MM.1S (cell line): ENCODE results near the gene TTLL11.

Source experiments
- DNase-seq: peaks from one replicate; pipeline ENCODE4 v3.0.0-alpha.2; 2015
- H2AFZ ChIP-seq: fragments of 300-600 bp; sonication (generic); 2 replicates; pipeline ENCODE4 v1.6.0; 2016; ENCODE audit warnings: antibody characterized with exemption, low read length
- H3F3A ChIP-seq: fragments of 300-600 bp; sonication (generic); 2 replicates; pipeline ENCODE4 v1.6.1; 2016; ENCODE audit warnings: mild to moderate bottlenecking, antibody characterized with exemption, low read length, moderate library complexity, mixed read lengths; ENCODE audit not compliant: insufficient read depth
- H3K27ac ChIP-seq: fragments of 300-600 bp; sonication (generic); 2 replicates; pipeline ENCODE4 v1.5.1; 2016; ENCODE audit warnings: mild to moderate bottlenecking, low read length
- H3K27me3 ChIP-seq: fragments of 300-600 bp; sonication (generic); replicated peaks from 2 replicates; pipeline ENCODE4 v1.6.0; 2016; ENCODE audit warnings: low read length; ENCODE audit not compliant: insufficient read depth
- H3K36me3 ChIP-seq: fragments of 300-600 bp; sonication (generic); replicated peaks from 2 replicates; pipeline ENCODE4 v1.6.1; 2016; ENCODE audit warnings: mild to moderate bottlenecking, low read length, mixed read lengths; ENCODE audit not compliant: insufficient read depth
- H3K4me1 ChIP-seq: fragments of 300-600 bp; sonication (generic); 2 replicates; pipeline ENCODE4 v1.6.1; 2016; ENCODE audit warnings: low read length, mixed read lengths
- H3K4me2 ChIP-seq: fragments of 300-600 bp; sonication (generic); 2 replicates; pipeline ENCODE4 v1.6.0; 2016; ENCODE audit warnings: low read depth, low read length
- H3K4me3 ChIP-seq: fragments of 300-600 bp; sonication (generic); 2 replicates; pipeline ENCODE4 v1.5.1; 2016; ENCODE audit warnings: low read length, mixed read lengths
- H3K79me2 ChIP-seq: fragments of 300-600 bp; sonication (generic); 2 replicates; pipeline ENCODE4 v1.6.1; 2016; ENCODE audit warnings: mixed run types, low read length, mixed read lengths
- H3K9ac ChIP-seq: fragments of 300-600 bp; sonication (generic); 2 replicates; pipeline ENCODE4 v1.6.1; 2016; ENCODE audit warnings: low read length, mixed read lengths
- H3K9me2 ChIP-seq: fragments of 300-600 bp; sonication (generic); replicated peaks from 2 replicates; pipeline ENCODE4 v1.6.1; 2016; ENCODE audit warnings: mild to moderate bottlenecking, low read length, mixed read lengths; ENCODE audit not compliant: insufficient read depth
- H3K9me3 ChIP-seq: fragments of 300-600 bp; sonication (generic); replicated peaks from 2 replicates; pipeline ENCODE4 v1.6.1; 2016; ENCODE audit warnings: mild to moderate bottlenecking, low read length, mixed read lengths; ENCODE audit not compliant: insufficient read depth
- H4K20me1 ChIP-seq: fragments of 300-600 bp; sonication (generic); 2 replicates; pipeline ENCODE4 v1.6.1; 2016; ENCODE audit warnings: mild to moderate bottlenecking, low read length, moderate library complexity, mixed read lengths; ENCODE audit not compliant: insufficient read depth
- EZH2 ChIP-seq: fragments of 300-600 bp; sonication (generic); optimal IDR thresholded peaks from 2 replicates; pipeline ENCODE3; 2017; ENCODE audit warnings: low read depth, mild to moderate bottlenecking, antibody characterized with exemption, low read length, mixed read lengths
- EZH2phosphoT487 ChIP-seq: fragments of 300-600 bp; sonication (generic); IDR thresholded peaks from 2 replicates; pipeline ENCODE4 v1.6.1; 2018; ENCODE audit warnings: antibody characterized with exemption, low read length
- TF ChIP-seq, protein P1 (sequence below): fragments of 300-600 bp; sonication (generic); IDR thresholded peaks from 2 replicates; pipeline ENCODE4 v1.5.1; 2016; ENCODE audit warnings: antibody characterized with exemption, low read length, mixed read lengths

The TTLL11 gene

DNA sequence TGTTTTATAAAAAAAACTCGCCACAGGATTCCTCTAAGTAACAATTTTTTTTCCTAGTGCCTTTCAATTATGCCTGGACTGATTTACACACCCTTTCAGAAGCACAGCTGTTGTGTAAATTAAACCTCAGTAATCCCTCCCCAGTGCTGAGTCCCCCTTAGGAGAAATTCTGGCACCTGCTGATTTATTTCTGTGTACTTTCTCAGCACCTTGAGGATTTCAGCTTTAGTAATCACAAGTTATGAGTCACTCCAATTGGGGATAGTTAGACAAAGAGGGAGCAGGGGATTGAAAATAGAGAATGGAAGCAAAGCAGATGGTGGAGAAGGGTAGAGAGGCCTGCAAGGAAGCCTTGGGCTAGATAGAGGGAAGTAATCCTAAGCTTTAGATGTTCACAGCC is 171.7 kb downstream of the TTLL11 start:
- DNase-seq: no peak
- no peaks in the 10 kb centered on the region for H3K79me2 ChIP-seq
- H3K9me2 ChIP-seq: no peaks in the 10 kb centered on the region
- H3K4me2 ChIP-seq: no peak overlapping the region
- no peak overlapping the region for H2AFZ ChIP-seq
- no peaks in the 10 kb centered on the region for H3F3A ChIP-seq
- H3K9ac ChIP-seq: no peak overlapping the region
- H3K9me3 ChIP-seq: no peaks in the 10 kb centered on the region
- H4K20me1 ChIP-seq: no peaks in the 10 kb centered on the region
- no peak overlapping the region for H3K27ac ChIP-seq
- TF ChIP-seq, protein P1, sequence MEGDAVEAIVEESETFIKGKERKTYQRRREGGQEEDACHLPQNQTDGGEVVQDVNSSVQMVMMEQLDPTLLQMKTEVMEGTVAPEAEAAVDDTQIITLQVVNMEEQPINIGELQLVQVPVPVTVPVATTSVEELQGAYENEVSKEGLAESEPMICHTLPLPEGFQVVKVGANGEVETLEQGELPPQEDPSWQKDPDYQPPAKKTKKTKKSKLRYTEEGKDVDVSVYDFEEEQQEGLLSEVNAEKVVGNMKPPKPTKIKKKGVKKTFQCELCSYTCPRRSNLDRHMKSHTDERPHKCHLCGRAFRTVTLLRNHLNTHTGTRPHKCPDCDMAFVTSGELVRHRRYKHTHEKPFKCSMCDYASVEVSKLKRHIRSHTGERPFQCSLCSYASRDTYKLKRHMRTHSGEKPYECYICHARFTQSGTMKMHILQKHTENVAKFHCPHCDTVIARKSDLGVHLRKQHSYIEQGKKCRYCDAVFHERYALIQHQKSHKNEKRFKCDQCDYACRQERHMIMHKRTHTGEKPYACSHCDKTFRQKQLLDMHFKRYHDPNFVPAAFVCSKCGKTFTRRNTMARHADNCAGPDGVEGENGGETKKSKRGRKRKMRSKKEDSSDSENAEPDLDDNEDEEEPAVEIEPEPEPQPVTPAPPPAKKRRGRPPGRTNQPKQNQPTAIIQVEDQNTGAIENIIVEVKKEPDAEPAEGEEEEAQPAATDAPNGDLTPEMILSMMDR: no peak
- no peak for TF ChIP-seq EZH2
- TF ChIP-seq EZH2phosphoT487: no peak
- H3K4me3 ChIP-seq: no peak overlapping the region
- no peaks in the 10 kb centered on the region for H3K27me3 ChIP-seq
- no peaks in the 10 kb centered on the region for H3K36me3 ChIP-seq
- H3K4me1 ChIP-seq: no peaks in the 10 kb centered on the region

DNA sequence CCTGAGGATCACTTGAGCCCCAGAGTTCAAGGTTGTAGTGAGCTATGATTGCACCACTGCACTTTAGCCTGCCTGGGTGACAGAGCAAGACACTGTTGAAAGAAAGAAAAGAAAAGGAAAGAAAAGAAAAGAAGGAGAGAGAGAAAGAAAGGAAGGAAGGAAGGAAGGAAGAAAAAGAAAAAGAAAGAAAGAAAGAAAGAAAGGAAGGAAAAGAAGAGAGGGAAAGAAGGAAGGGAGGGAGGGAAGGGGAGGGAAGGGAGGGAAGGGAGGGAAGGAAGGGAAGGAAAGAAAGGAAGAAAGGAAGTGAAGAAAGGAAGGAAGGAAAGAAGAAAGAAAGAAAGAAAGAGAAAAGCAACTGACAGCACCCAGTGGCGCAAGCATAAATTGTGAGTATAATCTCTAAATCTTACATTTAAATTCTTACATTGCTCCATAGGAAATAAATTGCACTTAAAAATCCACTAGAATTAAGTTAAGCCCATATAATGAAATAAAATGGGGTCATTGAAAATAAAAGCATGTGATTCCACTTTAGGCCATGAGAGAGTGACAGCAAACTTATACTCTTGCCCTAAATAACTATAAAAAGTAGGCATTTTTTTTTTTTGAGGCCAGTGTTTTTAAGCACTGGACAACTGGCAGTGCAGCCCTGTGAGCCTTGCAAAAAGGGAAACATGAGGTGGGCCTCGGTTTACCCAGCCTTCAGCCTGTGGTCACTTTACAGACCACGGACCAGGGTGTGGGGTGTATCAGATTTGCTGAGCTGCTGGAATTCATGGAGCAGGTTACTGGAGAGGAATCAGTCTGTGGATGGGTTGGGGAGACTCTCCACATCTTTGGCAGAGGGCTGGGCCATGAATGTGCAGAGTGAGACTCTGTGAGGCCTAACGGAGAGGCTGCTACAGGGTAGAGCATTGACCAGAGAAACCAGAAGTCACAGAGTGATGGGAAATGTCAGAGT is 175.5 kb downstream of the TTLL11 start:
- Histone ChIP-seq H3K4me2 (no peak overlapping the region), H3K4me1 (no peaks in the 10 kb centered on the region), H2AFZ (no peak overlapping the region), H3K27me3 (no peaks in the 10 kb centered on the region), H3K27ac (no peak overlapping the region), H3K9me2 (no peaks in the 10 kb centered on the region), H3K9ac (no peak overlapping the region), H3K9me3 (no peaks in the 10 kb centered on the region), H4K20me1 (no peaks in the 10 kb centered on the region), H3F3A (no peaks in the 10 kb centered on the region), H3K36me3 (no peaks in the 10 kb centered on the region), H3K79me2 (no peaks in the 10 kb centered on the region), H3K4me3 (no peak overlapping the region)
- TF ChIP-seq, protein P1: no peak
- TF ChIP-seq EZH2: no peak
- no peak for TF ChIP-seq EZH2phosphoT487
- no peak for DNase-seq

DNA sequence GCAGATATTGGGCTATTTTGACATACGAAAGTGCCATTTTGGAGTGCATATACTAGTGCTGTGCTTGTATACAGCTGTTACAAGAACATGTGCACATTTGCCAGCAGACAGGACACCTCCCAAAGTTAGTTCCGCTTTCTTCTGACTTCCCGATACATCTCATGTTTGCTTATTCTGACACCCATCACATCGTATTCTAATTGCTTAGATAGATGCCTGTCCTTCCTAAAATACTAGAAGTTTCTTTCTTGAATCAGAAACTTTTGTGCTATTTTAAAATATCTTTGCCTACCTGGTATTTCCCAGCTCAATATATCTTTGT is 177.8 kb downstream of the TTLL11 start:
- no peak overlapping the region for H2AFZ ChIP-seq
- no peak overlapping the region for H3K4me2 ChIP-seq
- no peaks in the 10 kb centered on the region for H3K79me2 ChIP-seq
- no peaks in the 10 kb centered on the region for H4K20me1 ChIP-seq
- H3K27me3 ChIP-seq: no peaks in the 10 kb centered on the region
- no peaks in the 10 kb centered on the region for H3K9me3 ChIP-seq
- H3K9ac ChIP-seq: no peak overlapping the region
- H3K27ac ChIP-seq: no peak overlapping the region
- H3K4me1 ChIP-seq: no peaks in the 10 kb centered on the region
- no peak for DNase-seq
- no peak for TF ChIP-seq EZH2
- TF ChIP-seq EZH2phosphoT487: no peak
- TF ChIP-seq, protein P1: no peak
- no peaks in the 10 kb centered on the region for H3K9me2 ChIP-seq
- H3K4me3 ChIP-seq: no peak overlapping the region
- no peaks in the 10 kb centered on the region for H3F3A ChIP-seq
- no peaks in the 10 kb centered on the region for H3K36me3 ChIP-seq
